ENCODE results near the gene CYP2D6.
"Not testable (repeated sequence)": the region's sequence is repeated elsewhere in the genome, so short reads cannot be mapped to it uniquely, and the experiment has no call there.

DNA sequence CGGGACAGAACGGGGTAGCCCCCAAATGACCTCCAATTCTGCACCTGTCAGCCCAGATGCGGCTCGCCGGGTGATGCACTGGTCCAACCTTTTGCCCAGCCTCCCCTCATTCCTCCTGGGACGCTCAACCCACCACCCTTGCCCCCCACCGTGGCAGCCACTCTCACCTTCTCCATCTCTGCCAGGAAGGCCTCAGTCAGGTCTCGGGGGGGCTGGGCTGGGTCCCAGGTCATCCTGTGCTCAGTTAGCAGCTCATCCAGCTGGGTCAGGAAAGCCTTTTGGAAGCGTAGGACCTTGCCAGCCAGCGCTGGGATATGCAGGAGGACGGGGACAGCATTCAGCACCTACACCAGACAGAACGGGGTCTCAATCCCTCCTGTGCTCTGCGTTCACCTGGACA is 2.6 kb downstream of the CYP2D6 start:
- TF ChIP-seq, protein P1, sequence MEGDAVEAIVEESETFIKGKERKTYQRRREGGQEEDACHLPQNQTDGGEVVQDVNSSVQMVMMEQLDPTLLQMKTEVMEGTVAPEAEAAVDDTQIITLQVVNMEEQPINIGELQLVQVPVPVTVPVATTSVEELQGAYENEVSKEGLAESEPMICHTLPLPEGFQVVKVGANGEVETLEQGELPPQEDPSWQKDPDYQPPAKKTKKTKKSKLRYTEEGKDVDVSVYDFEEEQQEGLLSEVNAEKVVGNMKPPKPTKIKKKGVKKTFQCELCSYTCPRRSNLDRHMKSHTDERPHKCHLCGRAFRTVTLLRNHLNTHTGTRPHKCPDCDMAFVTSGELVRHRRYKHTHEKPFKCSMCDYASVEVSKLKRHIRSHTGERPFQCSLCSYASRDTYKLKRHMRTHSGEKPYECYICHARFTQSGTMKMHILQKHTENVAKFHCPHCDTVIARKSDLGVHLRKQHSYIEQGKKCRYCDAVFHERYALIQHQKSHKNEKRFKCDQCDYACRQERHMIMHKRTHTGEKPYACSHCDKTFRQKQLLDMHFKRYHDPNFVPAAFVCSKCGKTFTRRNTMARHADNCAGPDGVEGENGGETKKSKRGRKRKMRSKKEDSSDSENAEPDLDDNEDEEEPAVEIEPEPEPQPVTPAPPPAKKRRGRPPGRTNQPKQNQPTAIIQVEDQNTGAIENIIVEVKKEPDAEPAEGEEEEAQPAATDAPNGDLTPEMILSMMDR (IDR thresholded peaks at IDR 0.05) = not testable (repeated sequence)
- not testable (repeated sequence) for TF ChIP-seq POLR2AphosphoS5, TCF7L2 (IDR thresholded peaks at IDR 0.05; ENCODE audit: low read depth, low read length)
